CD4-positive, alpha-beta memory T cell (primary cell): ENCODE results near the gene SFXN4. TPM values are rescaled to one million over a fixed set of nuclear protein-coding genes. Genes with fewer than 3 reads are reported as not detected.
"Not testable (repeated sequence)": the region's sequence is repeated elsewhere in the genome, so short reads cannot be mapped to it uniquely, and the experiment has no call there.

Source experiments
- CTCF ChIA-PET: fragments of 350-600 bp; sonication (Branson Sonifier 250); formaldehyde crosslinking; loops from one replicate; lab custom pipeline; 2021; ENCODE audit warnings: inconsistent platforms; ENCODE audit not compliant: partially characterized antibody; lab: Charles Lee
- POLR2A ChIA-PET: fragments of 350-600 bp; sonication (Branson Sonifier 250); formaldehyde crosslinking; loops from one replicate; lab custom pipeline; 2021; ENCODE audit not compliant: partially characterized antibody; lab: Charles Lee
- DNase-seq, 5 donors: peaks; one replicate each; pipeline versions ENCODE4 v3.0.0 to v3.0.0-alpha.2; 2020 to 2022; ENCODE audit warnings: mixed read lengths in 1 of 5
- H3K27ac ChIP-seq: one replicate; pipeline ENCODE4 v1.7.0; 2013; ENCODE audit warnings: low read depth, low read length
- H3K27me3 ChIP-seq: 2 replicates; pipeline ENCODE4 v1.7.0; 2013; ENCODE audit warnings: mild to moderate bottlenecking, low read length, moderate library complexity; ENCODE audit not compliant: insufficient read depth
- H3K36me3 ChIP-seq: 2 replicates; pipeline ENCODE4 v1.7.0; 2013; ENCODE audit warnings: mild to moderate bottlenecking, low read length, moderate library complexity; ENCODE audit not compliant: insufficient read depth
- H3K4me1 ChIP-seq: 2 replicates; pipeline ENCODE4 v1.7.0; 2013; ENCODE audit warnings: mild to moderate bottlenecking, low read length, moderate library complexity; ENCODE audit not compliant: insufficient read depth
- H3K4me3 ChIP-seq, 2 donors: one replicate each; pipeline ENCODE4 v1.7.0; 2013; ENCODE audit warnings: low read length in 2 of 2, mild to moderate bottlenecking in 1 of 2
- H3K9me3 ChIP-seq, 2 donors: one replicate each; pipeline ENCODE4 v1.7.0; 2013; ENCODE audit warnings: low read length in 2 of 2, control low read depth in 1 of 2; ENCODE audit not compliant: control insufficient read depth in 1 of 2
- H3K27ac Mint-ChIP-seq, 7 donors: one replicate each; pipeline ENCODE4 v1.8.0; 2020 to 2021; ENCODE audit warnings: mixed read lengths in 7 of 7, mild to moderate bottlenecking in 6 of 7, inconsistent platforms in 3 of 7, moderate library complexity in 3 of 7
- H3K27me3 Mint-ChIP-seq, 2 donors: one replicate each; pipeline ENCODE4 v1.8.0; 2020 to 2021; ENCODE audit warnings: mixed read lengths in 2 of 2
- H3K36me3 Mint-ChIP-seq, 2 donors: one replicate each; pipeline ENCODE4 v1.8.0; 2020 to 2021; ENCODE audit warnings: mixed read lengths in 2 of 2, inconsistent platforms in 1 of 2, mild to moderate bottlenecking in 1 of 2
- H3K4me1 Mint-ChIP-seq, 4 donors: one replicate each; pipeline ENCODE4 v1.8.0; 2020 to 2021; ENCODE audit warnings: mixed read lengths in 4 of 4, mild to moderate bottlenecking in 1 of 4
- H3K4me3 Mint-ChIP-seq, 8 donors: one replicate each; pipeline ENCODE4 v1.8.0; 2020 to 2021; ENCODE audit warnings: mixed read lengths in 8 of 8, mild to moderate bottlenecking in 7 of 8, moderate library complexity in 6 of 8, inconsistent platforms in 3 of 8
- H3K9me3 Mint-ChIP-seq, 8 donors: one replicate each; pipeline ENCODE4 v1.8.0; 2020 to 2021; ENCODE audit warnings: mixed read lengths in 8 of 8, mild to moderate bottlenecking in 5 of 8, inconsistent platforms in 3 of 8, moderate library complexity in 1 of 8
- intact Hi-C: fragments of 100-400 bp; cut with micrococcal nuclease; formaldehyde crosslinking; loops from one replicate; pipeline ENCODE4 v1.15.1; 2023
- polyA plus RNA-seq, 2 donors: library from polyadenylated mRNA; unstranded; fragments of 300-500 nt; fragmentation: Illumina TruSeq; gene quantifications; one replicate each; pipeline ENCODE4 v1.2.3, GENCODE V29; 2021
- total RNA-seq, 2 experiments: library from RNA; stranded (reverse); gene quantifications; one replicate each; pipeline ENCODE4 v1.2.3, GENCODE V29; 2021

Gene SFXN4
- total and polyA plus RNA-seq, 4 experiments from 2014 or later = 13.9 to 18.5 (median 15.6) TPM

- ChIA-PET POLR2A (interaction anchor here (1.0 to 3.4 kb wide), 8 partner anchors 35 to 377 kb away, joined by 4 to 16 read pairs (median 8); partner anchors contain the start of genes DENND10, EIF3A, GRK5 and NANOS1), CTCF (no interaction called here)
- peak in 1 of 5 donors; percentile 4 for DNase-seq
- Histone ChIP-seq H3K4me1 (peaks cover 20% of the 10 kb centered on the region), H3K4me3 (peak overlapping the region; percentile 73 to 92), H3K27me3 (no peaks in the 10 kb centered on the region), H3K9me3 (no peaks in the 10 kb centered on the region), H3K27ac (peak overlapping the region; percentile 65), H3K36me3 (peaks cover 22% of the 10 kb centered on the region)
- peaks cover 10 to 47% of the 10 kb centered on the region in 2 donors for H3K36me3 Mint-ChIP-seq
- intact Hi-C loops = loop anchor here (5.0 kb wide), 1 partner anchor 41 kb away; the partner anchor contains the start of gene GRK5
- no peaks in the 10 kb centered on the region for H3K9me3 Mint-ChIP-seq
- H3K4me3 Mint-ChIP-seq = peak overlapping the region; percentile 90 to 94 (median 92)
- peak overlapping the region; percentile 87 to 96 (median 95) for H3K27ac Mint-ChIP-seq
- peaks cover 9 to 43% (median 27%) of the 10 kb centered on the region in 4 donors for H3K4me1 Mint-ChIP-seq
- H3K27me3 Mint-ChIP-seq = no peaks in the 10 kb centered on the region
Observed at GRCh38 chr10:119166118-119166500, 595 bp upstream of the SFXN4 start.

GRCh38 chr10:119162452-119163092, 2.9 kb downstream of the SFXN4 start:
- Histone ChIP-seq H3K9me3 (no peaks in the 10 kb centered on the region), H3K27ac (no peak overlapping the region), H3K27me3 (no peaks in the 10 kb centered on the region), H3K4me3 (no peak overlapping the region), H3K36me3 (peaks cover 6% of the 10 kb centered on the region), H3K4me1 (peaks cover 20% of the 10 kb centered on the region)
- no peak for DNase-seq
- H3K4me3 Mint-ChIP-seq = no peak overlapping the region
- no peak overlapping the region for H3K27ac Mint-ChIP-seq
- CTCF ChIA-PET = interaction anchor here (1.0 kb wide), 1 partner anchor 63 kb away, joined by 3 read pairs; no protein-coding TSS in a partner anchor
- H3K4me1 Mint-ChIP-seq = peaks cover 9 to 43% (median 27%) of the 10 kb centered on the region in 4 donors
- no peaks in the 10 kb centered on the region for H3K9me3 Mint-ChIP-seq
- peaks cover 6 to 44% of the 10 kb centered on the region in 2 donors for H3K36me3 Mint-ChIP-seq
- intact Hi-C loops = no loop called here
- POLR2A ChIA-PET = no interaction called here
- no peaks in the 10 kb centered on the region for H3K27me3 Mint-ChIP-seq

GRCh38 chr10:119161680-119162451, 3.6 kb downstream of the SFXN4 start:
- CTCF ChIA-PET = interaction anchor here (1.0 kb wide), 1 partner anchor 45 kb away, joined by 4 read pairs; no protein-coding TSS in a partner anchor
- POLR2A ChIA-PET = no interaction called here
- Histone ChIP-seq H3K27ac (no peak overlapping the region), H3K4me3 (no peak overlapping the region), H3K9me3 (no peaks in the 10 kb centered on the region), H3K27me3 (no peaks in the 10 kb centered on the region), H3K36me3 (peaks cover 7% of the 10 kb centered on the region), H3K4me1 (peaks cover 20% of the 10 kb centered on the region)
- H3K36me3 Mint-ChIP-seq = peaks cover 7 to 45% of the 10 kb centered on the region in 2 donors
- intact Hi-C loops = no loop called here
- H3K27me3 Mint-ChIP-seq = no peaks in the 10 kb centered on the region
- H3K9me3 Mint-ChIP-seq = no peaks in the 10 kb centered on the region
- H3K4me1 Mint-ChIP-seq = peaks cover 6 to 43% (median 25%) of the 10 kb centered on the region in 4 donors
- peak overlapping the region in 1 of 8 donors; percentile 31 for H3K4me3 Mint-ChIP-seq
- peak overlapping the region in 2 of 7 donors; percentile 48 to 81 for H3K27ac Mint-ChIP-seq
- no peak for DNase-seq

GRCh38 chr10:119159332-119159731, 6.2 kb downstream of the SFXN4 start:
- Mint-ChIP-seq H3K27ac (no peak overlapping the region), H3K4me1 (peaks cover 0 to 28% (median 5%) of the 10 kb centered on the region in 4 donors), H3K4me3 (no peak overlapping the region), H3K27me3 (no peaks in the 10 kb centered on the region), H3K36me3 (peaks cover 21 to 54% of the 10 kb centered on the region in 2 donors), H3K9me3 (no peaks in the 10 kb centered on the region)
- ChIA-PET CTCF (no interaction called here), POLR2A (no interaction called here)
- peaks cover 3% of the 10 kb centered on the region for H3K4me1 ChIP-seq
- no peaks in the 10 kb centered on the region for H3K27me3 ChIP-seq
- intact Hi-C loops = no loop called here
- peaks cover 7% of the 10 kb centered on the region for H3K36me3 ChIP-seq
- H3K9me3 ChIP-seq = no peaks in the 10 kb centered on the region
- H3K27ac ChIP-seq = no peak overlapping the region
- H3K4me3 ChIP-seq = no peak overlapping the region
- no peak for DNase-seq

GRCh38 chr10:119153661-119154060, 11.9 kb downstream of the SFXN4 start:
- no peak overlapping the region for H3K4me3 ChIP-seq
- Mint-ChIP-seq H3K9me3 (peaks cover 0 to 2% (median 0%) of the 10 kb centered on the region in 8 donors), H3K4me1 (peaks cover 0 to 3% (median 1%) of the 10 kb centered on the region in 4 donors), H3K27ac (peak overlapping the region in 1 of 7 donors; percentile 41), H3K36me3 (peaks cover 36 to 56% of the 10 kb centered on the region in 2 donors), H3K27me3 (no peaks in the 10 kb centered on the region), H3K4me3 (no peak overlapping the region)
- no peaks in the 10 kb centered on the region for H3K27me3 ChIP-seq
- no peaks in the 10 kb centered on the region for H3K9me3 ChIP-seq
- H3K27ac ChIP-seq = no peak overlapping the region
- no peak for DNase-seq
- POLR2A ChIA-PET = no interaction called here
- intact Hi-C loops = no loop called here
- H3K4me1 ChIP-seq = no peaks in the 10 kb centered on the region
- CTCF ChIA-PET = interaction anchor here (0.9 kb wide), 1 partner anchor 10 kb away, joined by 4 read pairs; no protein-coding TSS in a partner anchor
- H3K36me3 ChIP-seq = peaks cover 10% of the 10 kb centered on the region

- H3K27me3 ChIP-seq = no peaks in the 10 kb centered on the region
- H3K27ac ChIP-seq = no peak overlapping the region
- peaks cover 0 to 3% (median 1%) of the 10 kb centered on the region in 4 donors for H3K4me1 Mint-ChIP-seq
- no peaks in the 10 kb centered on the region for H3K27me3 Mint-ChIP-seq
- no peak overlapping the region for H3K4me3 ChIP-seq
- DNase-seq = no peak
- no peaks in the 10 kb centered on the region for H3K9me3 ChIP-seq
- H3K36me3 ChIP-seq = peaks cover 9% of the 10 kb centered on the region
- CTCF ChIA-PET = interaction anchor here (0.9 kb wide), 1 partner anchor 11 kb away, joined by 4 read pairs; no protein-coding TSS in a partner anchor
- POLR2A ChIA-PET = interaction anchor here (0.6 to 1.2 kb wide), 2 partner anchors 15 to 34 kb away, joined by 3 read pairs; no protein-coding TSS in a partner anchor
- H3K4me1 ChIP-seq = no peaks in the 10 kb centered on the region
- peak overlapping the region in 2 of 7 donors; percentile 36 to 66 for H3K27ac Mint-ChIP-seq
- intact Hi-C loops = no loop called here
- no peak overlapping the region for H3K4me3 Mint-ChIP-seq
- H3K36me3 Mint-ChIP-seq = peaks cover 35 to 56% of the 10 kb centered on the region in 2 donors
- peaks cover 0 to 2% (median 0%) of the 10 kb centered on the region in 8 donors for H3K9me3 Mint-ChIP-seq
Observed at GRCh38 chr10:119153041-119153440, 12.5 kb downstream of the SFXN4 start.

- DNase-seq, H3K4me1 Mint-ChIP-seq, H3K36me3 ChIP-seq, H3K9me3 ChIP-seq, H3K4me3 Mint-ChIP-seq, intact Hi-C loops, H3K4me1 ChIP-seq, H3K4me3 ChIP-seq, H3K9me3 Mint-ChIP-seq, CTCF ChIA-PET, H3K27me3 ChIP-seq, H3K27me3 Mint-ChIP-seq, H3K27ac Mint-ChIP-seq, H3K27ac ChIP-seq: not testable (repeated sequence)
- peaks cover 32 to 54% of the 10 kb centered on the region in 2 donors for H3K36me3 Mint-ChIP-seq
- POLR2A ChIA-PET = interaction anchor here (0.7 to 1.2 kb wide), 2 partner anchors 13 to 71 kb away, joined by 3 read pairs; no protein-coding TSS in a partner anchor
Observed at GRCh38 chr10:119151601-119152000, 13.9 kb downstream of the SFXN4 start.
